GM12865 (cell line): ENCODE results near the gene ZP1.

Experiments
- DNase-seq: peaks from one replicate; pipeline ENCODE4 v3.0.0; 2010; ENCODE audit warnings: low read depth
- H3K4me3 ChIP-seq: 2 replicates; pipeline ENCODE4 v1.5.1; 2011; ENCODE audit warnings: mild to moderate bottlenecking, low read depth, low read length, control low read depth
- CTCF ChIP-seq: IDR thresholded peaks from 2 replicates; pipeline ENCODE4 v1.5.1; 2011; ENCODE audit warnings: low read length, control low read depth, low read depth, inconsistent platforms; ENCODE audit not compliant: insufficient read depth; ENCODE audit errors: missing control alignments

ZP1 gene

DNA sequence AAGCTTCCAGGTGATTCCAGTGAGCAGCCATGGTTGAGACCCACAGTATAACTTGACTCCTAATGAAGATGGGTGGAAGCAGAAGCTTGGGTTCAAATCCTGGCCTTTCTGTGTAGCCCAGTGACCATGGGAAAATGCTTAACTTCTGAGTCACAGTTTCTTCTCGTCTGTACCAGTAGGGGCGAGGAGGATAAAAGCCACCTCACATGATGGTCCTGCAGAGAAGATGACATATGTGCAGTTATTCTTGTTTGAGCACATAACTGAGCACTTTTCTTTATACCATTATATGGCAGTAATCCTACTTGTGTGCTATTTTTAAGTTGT lies 51.6 kb downstream of the ZP1 start:
- no peak for DNase-seq
- H3K4me3 ChIP-seq, result no peak overlapping the region
- TF ChIP-seq CTCF, result no peak

- H3K4me3 ChIP-seq, result no peak overlapping the region
- no peak for TF ChIP-seq CTCF
- no peak for DNase-seq
Measured at GRCh38 chr11:60919320-60919719, 52.0 kb downstream of the ZP1 start.

DNA sequence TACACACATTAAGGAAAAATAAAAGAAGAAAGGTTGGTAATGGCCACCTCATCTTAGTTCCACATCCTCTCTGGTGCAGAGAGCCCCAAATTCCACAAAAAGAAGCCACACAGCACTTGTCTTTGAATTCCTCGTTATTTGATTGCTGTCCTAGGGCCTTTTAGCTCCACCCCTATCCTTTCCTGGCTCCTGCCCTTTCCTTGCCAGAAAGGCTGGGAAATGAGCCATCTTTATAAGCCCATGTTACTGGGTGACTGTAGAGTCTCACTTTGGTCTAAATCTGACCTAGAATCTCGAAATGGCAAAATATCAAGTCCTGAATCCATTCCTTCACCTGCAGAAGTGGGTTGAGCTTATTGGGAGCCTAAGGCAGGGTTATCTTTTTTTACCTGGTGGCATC lies 52.6 kb downstream of the ZP1 start:
- no peak for TF ChIP-seq CTCF
- no peak for DNase-seq
- no peak overlapping the region for H3K4me3 ChIP-seq

GRCh38 chr11:60921259-60921658 lies 53.9 kb downstream of the ZP1 start:
- DNase-seq, result no peak
- TF ChIP-seq CTCF, result no peak
- H3K4me3 ChIP-seq, result no peak overlapping the region

- no peak overlapping the region for H3K4me3 ChIP-seq
- no peak for TF ChIP-seq CTCF
Measured at GRCh38 chr11:60921777-60922335, 54.5 kb downstream of the ZP1 start.

GRCh38 chr11:60922906-60923305 lies 55.6 kb downstream of the ZP1 start:
- no peak overlapping the region for H3K4me3 ChIP-seq
- DNase-seq, result no peak
- no peak for TF ChIP-seq CTCF

More at GRCh38 chr11:60921777-60922335, 54.5 kb downstream of the ZP1 start:
- DNase-seq, result no peak

DNA sequence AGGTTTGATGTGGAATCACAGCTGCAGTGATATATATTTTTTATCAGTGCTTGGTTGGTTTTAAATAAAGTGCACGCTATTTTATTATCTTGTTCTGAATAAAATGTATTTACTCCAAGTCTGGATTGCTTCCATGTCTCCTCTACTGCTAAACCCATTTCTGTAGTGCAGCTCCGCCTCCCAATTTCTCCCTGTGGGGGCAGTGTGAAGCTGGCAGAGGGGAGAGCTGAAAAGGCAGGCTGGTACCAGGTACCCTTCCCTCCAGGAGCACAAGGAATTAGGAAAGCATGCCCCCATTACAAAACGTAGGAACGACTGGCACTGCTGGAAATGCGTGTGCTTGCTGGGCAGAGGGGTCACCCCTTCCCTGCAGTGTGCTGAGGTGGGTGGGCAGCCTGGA lies 56.0 kb downstream of the ZP1 start:
- DNase-seq, result no peak
- TF ChIP-seq CTCF, result no peak
- H3K4me3 ChIP-seq, result no peak overlapping the region
